ENCODE data around the gene NAALADL1. TPM values are rescaled to one million over a fixed set of nuclear protein-coding genes. Genes with fewer than 3 reads are reported as not detected.

NAALADL1 gene
- total RNA-seq, 2 donors from 2014 or later: 2.2 to 4.5 TPM

GRCh38 chr11:65107078-65107477 is 48.7 kb upstream of the NAALADL1 start:
- Histone ChIP-seq H3K9ac (ENCODE audit: extremely low read depth, low read length, poor library complexity, severe bottlenecking) (no peak overlapping the region), H3K27ac (ENCODE audit: low read depth, low read length) (no peak overlapping the region), H3K27me3 (ENCODE audit: control insufficient read depth, insufficient read depth, low read length, poor library complexity, severe bottlenecking) (no peaks in the 10 kb centered on the region), H3K36me3 (ENCODE audit: control insufficient read depth, insufficient read depth, low read length) (peaks cover 14% of the 10 kb centered on the region), H3K4me3 (ENCODE audit: low read length) (no peak overlapping the region), H3K9me3 (ENCODE audit: control insufficient read depth, low read length) (no peaks in the 10 kb centered on the region), H3K4me1 (ENCODE audit: control insufficient read depth, insufficient read depth, low read length) (peaks cover 3% of the 10 kb centered on the region)
- Mint-ChIP-seq H3K4me1 (peaks cover 6% of the 10 kb centered on the region), H3K27me3 (ENCODE audit: insufficient read depth) (no peaks in the 10 kb centered on the region), H3K27ac (no peak overlapping the region), H3K9me3 (no peaks in the 10 kb centered on the region), H3K4me3 (no peak overlapping the region), H3K36me3 (ENCODE audit: low read depth) (peaks cover 9% of the 10 kb centered on the region)
- TF ChIP-seq CTCF (conservative IDR thresholded peaks at IDR 0.05): no peak
- WGBS, 2 experiments (ENCODE audit: insufficient coverage in 1 of 2, insufficient read length in 1 of 2): 91 to 95% methylated on average over 4 to 15 of the region's 15 CpGs
- no peak for DNase-seq

- Mint-ChIP-seq H3K9me3 (no peaks in the 10 kb centered on the region), H3K36me3 (ENCODE audit: low read depth) (peaks cover 12% of the 10 kb centered on the region), H3K27ac (peak overlapping the region; percentile 33), H3K4me1 (peaks cover 6% of the 10 kb centered on the region), H3K27me3 (ENCODE audit: insufficient read depth) (no peaks in the 10 kb centered on the region), H3K4me3 (no peak overlapping the region)
- Histone ChIP-seq H3K27ac (ENCODE audit: low read depth, low read length) (no peak overlapping the region), H3K9ac (ENCODE audit: extremely low read depth, low read length, poor library complexity, severe bottlenecking) (no peak overlapping the region), H3K4me3 (ENCODE audit: low read length) (no peak overlapping the region), H3K4me1 (ENCODE audit: control insufficient read depth, insufficient read depth, low read length) (no peaks in the 10 kb centered on the region), H3K27me3 (ENCODE audit: control insufficient read depth, insufficient read depth, low read length, poor library complexity, severe bottlenecking) (no peaks in the 10 kb centered on the region), H3K9me3 (ENCODE audit: control insufficient read depth, low read length) (no peaks in the 10 kb centered on the region), H3K36me3 (ENCODE audit: control insufficient read depth, insufficient read depth, low read length) (peaks cover 17% of the 10 kb centered on the region)
- 95 to 100% methylated on average over 1 to 4 of the region's 4 CpGs for WGBS, 2 experiments (ENCODE audit: insufficient coverage in 1 of 2, insufficient read length in 1 of 2)
- no peak for TF ChIP-seq CTCF (conservative IDR thresholded peaks at IDR 0.05)
- no peak for DNase-seq
Observed at GRCh38 chr11:65104628-65105027, 46.3 kb upstream of the NAALADL1 start.

- no peak overlapping the region for H3K4me3 ChIP-seq (ENCODE audit: low read length)
- no peak overlapping the region for H3K9ac ChIP-seq (ENCODE audit: extremely low read depth, low read length, poor library complexity, severe bottlenecking)
- TF ChIP-seq CTCF (conservative IDR thresholded peaks at IDR 0.05): no peak
- H3K9me3 ChIP-seq (ENCODE audit: control insufficient read depth, low read length): no peaks in the 10 kb centered on the region
- no peaks in the 10 kb centered on the region for H3K9me3 Mint-ChIP-seq
- no peak for DNase-seq
- no peak overlapping the region for H3K4me3 Mint-ChIP-seq
- H3K4me1 ChIP-seq (ENCODE audit: control insufficient read depth, insufficient read depth, low read length): no peaks in the 10 kb centered on the region
- H3K27me3 Mint-ChIP-seq (ENCODE audit: insufficient read depth): no peaks in the 10 kb centered on the region
- no peak overlapping the region for H3K27ac Mint-ChIP-seq
- no peak overlapping the region for H3K27ac ChIP-seq (ENCODE audit: low read depth, low read length)
- no peaks in the 10 kb centered on the region for H3K27me3 ChIP-seq (ENCODE audit: control insufficient read depth, insufficient read depth, low read length, poor library complexity, severe bottlenecking)
- peaks cover 12% of the 10 kb centered on the region for H3K36me3 Mint-ChIP-seq (ENCODE audit: low read depth)
- H3K36me3 ChIP-seq (ENCODE audit: control insufficient read depth, insufficient read depth, low read length): peaks cover 27% of the 10 kb centered on the region
- peaks cover 6% of the 10 kb centered on the region for H3K4me1 Mint-ChIP-seq
Observed at GRCh38 chr11:65103476-65103875, 45.1 kb upstream of the NAALADL1 start.

Measured in endodermal cell (in vitro differentiated cells).